Measurements from ENCODE around the gene WIZ.
A peak's percentile ranks its signal among the peaks of the same experiment; 100 is the strongest.
"Not testable (repeated sequence)": the region's sequence is repeated elsewhere in the genome, so short reads cannot be mapped to it uniquely, and the experiment has no call there.

Gene WIZ

DNA sequence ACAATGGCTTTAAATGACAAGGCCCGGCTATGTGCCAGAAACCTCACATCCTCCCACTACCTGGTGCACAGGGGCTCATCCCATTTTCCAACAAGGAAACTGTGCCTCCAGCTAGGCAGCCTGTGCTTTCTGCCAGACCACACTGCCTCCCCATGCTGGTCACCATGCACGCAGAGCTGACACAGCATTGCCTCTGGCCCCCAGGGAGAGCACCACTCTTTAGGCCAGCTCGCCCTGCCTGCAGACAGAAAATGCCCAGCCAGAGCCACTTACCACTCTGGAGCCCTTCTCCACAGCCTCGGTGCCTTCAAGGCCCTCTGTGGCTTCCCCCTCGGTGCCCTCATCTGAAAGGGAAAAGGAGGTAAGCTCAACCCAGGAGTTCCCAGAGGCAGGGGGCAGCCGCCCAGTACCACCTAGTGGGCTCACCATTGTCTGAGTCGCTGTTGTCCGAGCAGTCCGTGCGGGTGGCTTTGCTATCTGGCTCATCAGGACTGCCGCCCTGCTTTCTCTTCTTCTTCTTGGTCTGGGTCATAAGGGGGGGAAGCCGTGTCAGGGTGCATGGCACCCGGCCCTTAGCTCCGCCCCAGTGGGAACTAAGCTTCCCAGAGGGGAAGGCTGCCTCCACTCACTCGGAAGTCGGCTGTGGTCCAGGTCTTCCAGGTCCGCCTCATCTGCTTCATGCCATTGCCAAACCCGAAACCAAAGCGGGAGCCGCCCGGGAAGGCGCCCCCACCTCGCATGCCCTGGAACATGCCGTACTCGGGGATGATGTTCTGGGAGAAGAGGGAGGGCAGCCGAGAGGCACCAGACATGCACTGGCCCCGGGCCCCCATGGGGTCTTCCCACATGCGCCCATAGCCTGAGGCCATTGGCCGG lies 49.0 kb downstream of the WIZ start:
- no peak for DNase-seq

DNA sequence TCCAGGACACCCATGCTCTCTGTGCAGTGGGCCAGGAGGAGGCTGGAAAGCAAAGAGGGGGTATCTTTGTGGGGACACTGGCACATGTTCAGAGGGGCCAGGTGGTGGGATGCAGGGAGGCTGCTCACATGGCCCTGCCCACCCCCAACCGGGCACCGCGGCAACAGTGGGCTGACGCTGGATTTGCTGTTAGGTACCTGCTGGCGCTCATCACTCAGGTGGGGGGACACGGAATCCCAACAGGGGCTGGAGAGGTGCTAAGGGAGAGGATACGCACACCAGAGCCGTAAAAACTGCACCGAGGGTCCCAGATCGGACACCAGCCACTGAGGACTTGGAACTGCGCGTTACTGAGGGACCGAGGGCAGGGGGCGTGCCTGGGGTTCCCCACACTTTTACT lies 50.1 kb downstream of the WIZ start:
- DNase-seq: no peak

DNA sequence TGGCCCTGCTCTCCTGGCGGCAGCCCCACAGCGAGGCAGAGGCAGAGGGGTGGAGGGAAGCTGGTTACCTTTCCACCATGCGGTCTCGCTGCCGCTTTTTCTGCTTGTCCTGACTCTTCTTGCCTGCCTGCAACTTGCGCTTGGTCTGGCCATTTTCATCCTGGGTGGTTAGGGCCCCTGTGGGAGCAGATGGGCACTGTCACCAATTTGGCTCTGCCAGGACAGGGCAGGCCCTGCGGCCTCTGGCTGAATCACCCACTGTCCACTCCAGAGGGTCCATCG lies 50.6 kb downstream of the WIZ start:
- no peak for DNase-seq

DNA sequence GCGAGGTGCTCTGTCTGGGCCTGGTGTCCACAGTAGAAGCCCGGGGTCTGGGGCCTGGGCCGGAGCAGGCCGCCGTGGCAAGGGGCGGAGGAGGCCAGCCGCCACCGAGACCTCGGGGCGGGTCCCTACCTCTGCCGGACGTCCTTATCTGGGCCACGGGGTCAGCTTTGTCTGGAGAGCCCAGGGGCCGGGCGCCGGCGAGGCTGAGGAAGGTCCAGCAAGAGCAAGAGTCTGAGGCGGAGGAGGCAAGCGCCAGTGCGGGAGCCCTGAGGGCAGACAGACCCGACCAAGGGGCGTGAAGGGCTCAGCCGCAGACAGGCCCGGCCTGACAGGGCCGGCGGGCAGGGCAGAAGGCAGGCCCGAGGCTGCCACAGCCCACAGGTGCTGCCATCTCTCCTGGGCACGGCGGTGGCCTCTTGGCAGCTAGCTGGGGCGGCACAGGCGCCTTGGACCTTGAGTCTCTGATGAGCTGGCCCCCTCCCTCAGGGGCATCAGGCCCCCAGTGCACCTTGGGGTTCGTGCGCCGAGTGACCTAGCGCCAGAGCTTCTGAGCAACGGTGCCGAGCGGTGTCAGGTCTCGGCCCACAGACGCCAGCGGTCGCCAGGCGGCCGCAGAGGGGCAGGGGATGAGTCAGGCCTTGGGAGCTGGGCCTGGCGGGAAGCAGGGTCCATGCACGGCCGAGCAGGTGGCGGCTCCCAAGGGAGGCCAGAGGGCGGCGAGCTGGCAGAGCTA lies 51.1 kb downstream of the WIZ start:
- DNase-seq: no peak

DNA sequence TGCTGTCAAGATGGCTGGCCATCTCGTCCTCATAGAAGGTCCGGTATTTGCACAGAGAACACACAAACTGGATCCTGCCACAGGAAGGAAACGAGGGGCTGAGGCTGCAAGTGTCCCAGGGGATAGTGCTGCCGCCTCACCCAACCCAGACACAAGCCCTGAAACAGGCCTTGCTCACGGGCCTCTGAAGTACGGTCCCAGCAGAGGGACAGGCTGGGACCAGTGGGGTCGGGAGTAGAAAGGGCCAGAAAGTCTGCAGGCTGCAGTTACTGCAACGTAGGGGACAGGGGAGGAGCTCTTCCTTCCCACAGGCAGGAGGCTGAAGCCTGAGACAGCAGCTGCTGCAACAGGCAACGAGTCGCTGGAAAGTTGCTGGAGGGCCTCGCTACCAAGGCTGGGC lies 52.0 kb downstream of the WIZ start:
- no peak for DNase-seq

DNA sequence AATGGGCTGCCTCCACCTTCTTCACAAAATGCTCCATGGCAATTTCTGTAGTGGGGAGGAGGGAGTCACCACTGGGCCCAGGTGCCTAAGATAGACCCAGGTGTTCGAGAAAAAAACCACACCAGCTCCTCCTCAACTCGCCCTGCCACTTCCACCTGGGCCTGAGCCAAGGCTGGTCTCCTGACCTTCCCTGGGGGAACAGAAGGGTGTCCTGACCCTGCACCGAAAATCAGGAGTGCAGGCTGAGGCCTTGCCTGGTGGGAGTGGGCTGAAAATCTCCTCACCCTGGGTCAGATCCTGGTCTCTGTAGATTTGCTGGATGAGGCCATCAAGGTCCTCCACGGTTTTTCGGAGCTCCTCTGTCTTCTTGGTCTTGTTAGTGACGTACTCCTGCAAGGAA lies 52.5 kb downstream of the WIZ start:
- DNase-seq: no peak

DNA sequence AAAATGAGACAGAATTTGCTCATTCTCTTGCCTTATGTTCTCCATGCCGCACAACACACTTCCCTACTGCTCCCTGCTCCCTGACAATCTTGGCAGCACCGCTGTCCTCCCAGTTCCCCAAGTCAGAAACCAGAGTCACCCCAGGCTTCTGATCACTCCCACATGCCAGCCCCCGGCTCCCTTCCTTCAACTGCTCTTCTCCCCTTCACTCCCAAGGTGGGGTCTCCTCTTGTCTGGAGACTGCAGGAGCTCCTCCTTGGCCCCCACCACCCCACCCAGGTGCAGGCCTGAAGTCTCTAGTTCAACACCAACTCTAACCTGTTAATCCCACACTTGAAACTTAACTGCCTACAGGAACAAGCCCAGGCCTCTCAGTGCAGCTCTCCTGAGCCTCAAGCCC lies 53.3 kb downstream of the WIZ start:
- no peak for DNase-seq

DNA sequence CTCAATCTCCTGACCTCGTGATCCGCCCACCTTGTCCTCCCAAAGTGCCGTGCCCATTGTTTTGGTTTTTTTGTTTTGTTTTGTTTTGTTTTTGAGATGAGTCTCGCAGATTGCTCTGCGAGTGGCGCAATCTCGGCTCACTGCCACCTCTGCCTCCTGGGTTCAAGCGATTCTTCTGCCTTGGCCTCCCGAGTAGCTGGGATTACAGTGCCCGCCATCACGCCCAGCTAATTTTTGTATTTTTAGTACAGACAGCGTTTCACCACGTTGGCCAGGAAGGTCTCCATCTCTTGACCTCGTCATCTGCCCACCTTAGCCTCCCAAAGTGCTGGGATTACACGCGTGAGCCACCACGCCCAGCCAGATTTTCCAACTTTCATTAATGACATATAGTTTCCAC lies 54.5 kb downstream of the WIZ start:
- DNase-seq: not testable (repeated sequence)

DNA sequence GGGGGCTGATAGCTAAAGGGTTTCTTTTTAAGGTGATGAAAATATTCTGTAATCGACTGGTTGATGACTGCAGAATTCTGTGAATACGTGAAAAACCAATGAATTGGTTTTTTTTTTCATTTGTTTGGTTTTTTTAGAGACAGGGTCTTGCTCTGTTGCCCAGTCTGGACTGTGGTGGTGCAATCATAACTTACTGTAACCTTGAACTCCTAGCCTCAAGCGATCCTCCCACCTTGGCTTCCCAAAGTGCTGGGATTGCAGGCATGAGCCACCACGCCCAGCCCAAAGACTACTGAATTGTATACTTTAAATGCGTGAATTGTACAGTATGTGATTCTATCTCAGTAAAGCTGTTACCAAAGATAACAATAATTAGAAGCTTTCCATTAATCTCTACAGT lies 55.3 kb downstream of the WIZ start:
- DNase-seq: no peak

DNA sequence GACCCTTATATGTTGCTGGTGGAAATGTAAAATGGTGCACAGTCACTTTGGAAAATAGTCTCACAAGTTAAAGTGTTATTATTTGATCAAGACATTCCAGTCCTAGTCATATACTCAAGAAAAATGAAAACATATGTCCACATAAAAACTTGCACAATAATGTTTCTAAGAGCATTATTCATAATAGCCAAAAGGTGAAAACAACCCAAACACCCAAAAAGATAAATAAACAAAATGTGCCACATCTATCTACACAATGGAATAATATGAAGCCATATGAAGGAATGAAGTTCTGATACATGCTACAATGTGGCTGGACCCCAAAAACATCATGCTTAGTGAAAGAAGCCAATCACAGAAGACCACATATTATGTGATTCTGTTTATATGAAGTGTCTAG lies 55.8 kb downstream of the WIZ start:
- DNase-seq: no peak

DNA sequence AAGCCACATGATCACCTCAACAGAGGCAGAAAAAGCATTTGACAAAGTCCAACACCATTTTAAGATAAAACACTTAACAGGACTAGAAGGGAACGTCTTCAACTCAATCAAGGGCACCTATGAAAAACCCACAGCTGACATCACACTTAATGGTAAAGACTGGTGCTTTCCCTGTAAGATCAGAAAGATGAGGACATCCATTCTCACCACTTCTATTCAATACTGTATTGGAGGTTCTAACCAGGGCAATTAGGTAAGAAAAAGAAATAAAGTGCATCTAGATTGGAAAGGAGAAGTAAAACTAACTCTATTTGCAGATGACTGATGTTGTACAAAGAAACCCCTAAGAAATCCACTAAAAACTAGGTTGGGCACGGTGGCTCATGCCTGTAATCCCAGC lies 58.9 kb downstream of the WIZ start:
- DNase-seq: no peak

DNA sequence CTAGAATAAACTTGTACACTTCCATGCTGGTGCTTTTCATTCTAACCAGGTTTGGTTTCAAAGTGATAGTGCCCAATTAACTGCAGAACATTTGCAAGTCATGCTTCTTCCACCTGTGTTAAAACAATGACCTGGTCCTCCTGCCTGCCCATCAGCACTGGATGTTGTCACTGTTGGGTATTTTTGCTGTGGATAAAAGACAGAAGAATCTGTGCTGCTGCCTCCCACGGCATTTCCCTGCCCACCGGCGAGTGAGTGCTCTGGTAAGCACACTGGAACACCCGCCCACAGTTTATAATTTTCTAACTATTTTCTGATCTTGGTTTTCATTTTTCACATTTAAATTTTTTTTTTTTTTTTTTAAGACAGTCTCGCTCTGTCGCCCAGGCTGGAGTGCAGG lies 67.9 kb downstream of the WIZ start:
- no peak for DNase-seq

DNA sequence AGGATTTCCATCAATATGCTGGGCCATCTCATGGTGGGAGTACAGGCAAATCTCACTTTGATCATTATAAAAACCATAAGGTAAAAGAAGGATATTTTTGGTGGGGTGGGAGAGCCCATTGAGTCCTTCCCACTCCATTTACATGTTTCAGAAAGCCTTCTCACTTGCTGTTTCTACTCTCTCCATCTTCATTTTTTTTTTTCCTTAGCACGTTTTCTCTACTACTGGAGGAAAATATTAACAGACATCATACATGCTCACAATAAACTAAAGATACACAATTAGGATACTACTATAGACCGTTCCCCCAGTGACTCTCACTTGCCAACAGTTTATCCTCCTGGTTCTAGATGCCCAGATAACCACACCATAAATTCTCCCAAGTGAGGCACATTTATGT lies 68.3 kb downstream of the WIZ start:
- no peak for DNase-seq

DNA sequence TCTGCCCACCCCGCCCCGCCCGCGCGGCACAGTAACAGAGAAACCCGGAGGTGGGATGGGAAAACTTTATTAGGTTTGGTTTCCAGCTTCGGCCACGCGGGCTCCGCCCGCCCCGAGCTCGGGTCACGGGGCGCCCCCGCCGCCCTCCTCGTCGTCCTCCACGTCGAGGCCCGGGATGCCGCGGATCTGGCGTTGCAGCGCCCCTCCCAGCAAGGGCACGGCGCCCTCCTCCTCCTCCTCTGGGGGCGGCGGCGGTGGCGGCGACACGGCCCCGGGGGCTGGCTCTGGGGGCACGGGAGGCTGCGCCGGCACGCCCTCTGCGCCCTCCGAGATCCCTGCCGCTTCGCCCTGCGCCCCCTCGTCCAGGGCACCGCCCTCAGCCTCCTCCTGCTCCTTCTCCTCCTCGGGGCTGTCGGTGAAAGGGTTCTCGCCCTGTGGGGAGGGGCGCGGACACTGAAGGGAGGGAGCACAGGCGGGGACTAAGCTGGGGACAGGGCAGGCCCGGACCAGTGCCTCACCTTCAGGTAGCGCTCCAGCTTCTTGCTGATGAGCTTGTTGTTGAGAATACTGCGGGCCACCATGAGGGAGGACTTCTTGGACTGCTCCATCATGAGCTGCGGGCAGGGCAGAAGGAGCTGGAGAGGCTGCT lies 69.6 kb downstream of the WIZ start:
- no peak for DNase-seq

DNA sequence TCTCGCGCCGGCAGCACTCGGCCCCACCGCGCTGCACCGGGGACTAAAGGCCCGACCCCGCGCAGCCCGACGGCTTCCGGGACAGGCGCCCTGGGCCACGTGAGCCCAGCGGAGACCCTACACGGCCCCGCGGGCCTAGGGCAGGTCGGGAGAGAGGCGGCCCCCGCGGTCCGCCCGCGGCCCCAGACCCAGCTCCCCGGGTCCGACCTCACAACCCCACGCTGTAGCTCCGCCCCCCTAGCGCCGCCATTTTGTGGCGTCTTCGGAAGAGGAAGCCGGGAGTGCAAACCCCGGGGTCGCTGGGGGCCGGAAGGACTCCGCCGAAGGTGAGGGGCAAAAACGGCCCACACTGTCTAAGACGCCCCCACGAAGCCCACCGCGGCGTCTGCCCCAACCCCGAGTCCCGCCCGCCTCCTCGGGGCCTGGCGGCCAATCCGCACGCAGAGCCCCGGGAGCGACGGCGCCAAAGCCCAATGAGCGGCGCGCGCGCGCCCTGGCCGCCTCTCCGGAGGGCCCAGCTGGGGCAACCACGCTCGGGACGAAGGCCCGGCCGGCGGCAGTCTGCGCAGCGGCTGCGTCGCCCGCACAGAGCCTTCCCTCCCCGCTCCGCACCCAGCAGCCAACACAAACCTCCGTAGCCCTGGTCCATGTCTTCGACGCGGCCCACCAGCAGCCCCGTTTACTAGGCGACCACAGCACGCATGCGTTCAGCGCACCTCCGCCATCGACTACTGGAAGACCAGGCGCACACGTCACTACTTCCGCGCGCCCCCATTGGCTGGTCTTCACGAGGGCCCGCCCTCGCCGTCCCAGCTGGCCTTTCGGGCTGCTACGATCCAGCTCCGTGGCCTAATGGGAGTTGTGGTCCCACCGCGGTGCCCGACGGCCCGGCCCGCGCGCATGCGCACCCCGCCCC lies 70.4 kb downstream of the WIZ start, which contains the start of gene AKAP8:
Gene AKAP8 (minus strand): TSS at position 705 of the 916 bp plus-strand sequence. CDS start 56 bp downstream, at position 649.
- peak; percentile 98 for DNase-seq

DNA sequence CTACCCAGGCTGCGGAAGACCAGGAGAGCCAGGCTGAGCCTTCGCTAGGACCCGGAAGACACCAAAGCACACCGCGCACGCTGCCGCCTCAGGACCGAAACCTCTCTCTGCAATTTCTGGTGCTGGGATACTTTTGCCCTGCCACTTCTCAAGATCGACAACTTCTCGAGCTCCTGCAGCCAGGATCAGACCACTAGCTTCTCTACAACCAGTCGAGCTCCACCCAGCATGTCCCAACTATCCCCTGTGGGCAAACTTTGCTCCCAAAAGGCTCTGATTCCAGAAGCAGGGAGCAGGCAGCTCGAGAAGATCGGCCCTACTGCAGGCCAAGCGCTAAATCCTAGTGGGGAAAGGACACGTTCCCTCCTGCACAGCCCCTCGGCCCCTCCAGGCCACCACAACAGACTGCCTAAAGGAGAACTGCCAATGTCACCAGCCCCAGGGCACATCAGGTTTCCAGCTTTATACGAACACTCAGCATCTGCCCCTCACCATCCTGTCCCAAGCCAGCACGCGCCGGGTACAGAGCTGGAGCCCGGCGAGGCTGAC lies 71.1 kb downstream of the WIZ start:
- peak; percentile 55 for DNase-seq

DNA sequence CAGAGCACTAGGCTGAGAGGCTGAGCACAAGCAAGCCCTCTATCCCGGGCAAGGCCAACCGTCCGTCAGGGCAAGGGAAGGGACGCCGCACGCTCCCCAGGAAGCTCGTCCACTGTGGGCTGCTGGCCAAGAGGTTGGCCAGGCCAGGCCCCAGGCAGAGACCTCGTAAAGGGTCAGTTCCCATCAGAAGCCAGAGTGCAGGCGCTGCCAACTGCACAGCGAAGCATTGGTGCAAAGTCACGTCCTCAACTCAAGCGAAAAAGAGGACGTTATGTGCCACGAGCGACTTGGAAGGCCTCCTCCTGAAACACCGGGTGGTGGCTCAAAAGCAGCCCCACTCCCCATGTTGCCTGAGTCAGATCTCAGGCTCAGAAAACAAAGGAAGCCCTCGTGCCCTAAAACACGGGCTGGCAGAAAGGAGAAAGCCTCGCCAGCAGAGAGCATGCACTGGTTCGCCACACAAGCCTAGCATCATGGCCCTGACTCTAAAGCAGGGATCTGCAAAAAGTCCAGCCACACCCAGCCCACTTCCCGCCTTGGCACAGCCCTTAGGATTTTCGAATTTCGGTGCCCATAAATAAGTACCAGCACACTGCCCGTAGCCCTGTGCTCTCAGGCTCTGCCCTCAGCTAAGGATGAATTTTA lies 74.8 kb downstream of the WIZ start:
- no peak for DNase-seq

DNA sequence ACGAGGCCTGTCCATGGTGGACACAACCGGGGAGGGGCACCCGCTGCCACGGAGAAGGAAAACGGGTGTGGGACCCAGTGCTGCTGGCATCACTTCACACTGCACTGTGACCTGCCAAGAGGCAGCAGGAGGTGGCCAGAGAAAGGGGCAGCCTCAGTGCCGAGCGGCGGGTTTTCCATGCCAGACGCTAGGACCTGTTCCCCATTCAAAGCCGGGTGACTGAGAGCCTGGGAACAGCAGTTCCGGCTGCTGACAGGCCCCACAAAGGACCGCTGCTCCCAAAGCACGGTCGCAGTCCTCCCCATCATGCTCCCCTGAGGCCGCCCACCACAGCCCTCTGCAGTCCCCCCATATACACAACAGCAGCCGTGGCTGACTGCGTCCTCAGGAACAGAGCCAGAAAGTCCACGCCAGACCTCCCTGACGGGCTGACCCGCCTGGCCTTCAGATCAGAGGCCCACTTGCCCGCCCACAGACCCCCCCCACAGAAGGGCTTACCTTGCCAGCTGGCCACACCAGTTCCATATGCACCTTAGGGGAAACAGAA lies 75.6 kb downstream of the WIZ start:
- no peak for DNase-seq

DNA sequence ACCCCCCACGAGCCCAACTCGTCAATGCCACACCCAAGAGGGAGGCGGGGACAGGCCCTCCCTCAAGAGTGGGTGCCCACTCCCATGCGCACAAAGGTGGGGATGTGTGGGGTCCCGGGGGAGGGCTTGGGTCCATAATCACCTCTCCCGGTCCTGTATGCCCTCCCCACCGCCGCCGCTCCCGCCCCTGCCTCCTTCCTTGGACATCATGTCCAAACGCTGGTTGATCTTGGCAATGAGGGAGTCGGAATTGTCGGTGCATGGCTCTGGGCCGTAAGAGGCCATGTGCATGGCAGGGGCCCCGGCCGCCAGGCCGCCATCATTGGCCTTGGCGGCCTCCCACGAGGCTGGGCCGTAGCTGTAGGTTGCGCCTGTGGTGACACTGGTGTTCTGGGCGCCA lies 76.1 kb downstream of the WIZ start:
- DNase-seq: no peak

DNA sequence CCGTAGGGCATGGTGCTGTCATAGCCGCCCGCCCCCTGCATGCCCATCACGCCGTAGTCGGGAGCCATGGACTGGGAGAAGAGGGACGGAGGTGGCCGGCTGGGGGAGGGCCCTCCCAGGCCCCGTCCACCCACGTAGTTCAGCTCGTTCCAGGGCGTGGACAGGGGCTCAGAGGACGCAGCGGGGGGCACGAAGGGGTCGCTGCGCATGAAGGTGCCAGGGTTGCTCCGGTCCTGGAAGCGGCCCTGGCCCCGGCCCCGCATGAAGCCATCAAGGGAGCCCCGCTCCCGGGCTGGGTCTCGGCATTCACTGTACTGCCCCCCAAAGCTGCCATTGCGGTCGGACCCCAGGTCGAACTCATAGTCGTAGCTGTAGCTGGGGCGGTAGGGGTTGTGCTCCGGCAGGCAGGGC lies 76.9 kb downstream of the WIZ start:
- DNase-seq: no peak

DNA sequence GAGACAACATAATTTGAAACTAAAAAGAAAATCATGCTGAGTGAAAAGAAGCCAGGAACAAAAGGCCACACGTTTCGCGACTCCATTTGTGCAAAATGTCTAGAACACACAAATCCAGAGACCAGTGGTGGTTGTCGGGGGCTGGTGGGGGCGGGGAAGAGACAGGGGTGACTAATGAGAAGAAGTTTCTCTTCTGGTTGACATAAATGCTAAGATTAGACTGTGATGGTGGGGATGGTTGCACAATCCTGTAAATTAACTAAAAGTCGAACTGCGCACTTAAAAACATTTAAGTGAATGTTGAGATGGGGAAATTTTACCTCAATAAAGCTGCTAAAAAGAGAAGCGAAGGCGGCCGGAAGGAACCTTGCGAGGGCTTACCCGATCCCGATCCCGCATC lies 77.3 kb downstream of the WIZ start:
- no peak for DNase-seq

All from activated naive CD4-positive, alpha-beta T cell treated with Interleukin-2 at 50 U/mL for 16 hours (primary cell).